ENCODE data around the gene ONECUT2.

Gene ONECUT2

GRCh38 chr18:57498682-57499256 is 63.6 kb downstream of the ONECUT2 start:
- H3K9me2 ChIP-seq (replicated peaks; ENCODE audit: low read depth, low read length): no peaks in the 10 kb centered on the region
- no peaks in the 10 kb centered on the region for H3K9me3 ChIP-seq (ENCODE audit: insufficient read depth, low read depth, low read length)
- no peak overlapping the region for H3K4me2 ChIP-seq (ENCODE audit: low read depth, low read length, poor library complexity, severe bottlenecking)
- H3K9ac ChIP-seq (ENCODE audit: low read depth, low read length, poor library complexity, severe bottlenecking): no peak overlapping the region
- no peak overlapping the region for H3K4me3 ChIP-seq (ENCODE audit: low read length, poor library complexity, severe bottlenecking)
- no peaks in the 10 kb centered on the region for H3K27me3 ChIP-seq (ENCODE audit: insufficient read depth, low read length, poor library complexity, severe bottlenecking)
- no peak overlapping the region for H2AFZ ChIP-seq (ENCODE audit: low read length)
- H3K79me2 ChIP-seq (ENCODE audit: insufficient read depth, low read length): no peaks in the 10 kb centered on the region
- H3K4me1 ChIP-seq (ENCODE audit: insufficient read depth, low read length, poor library complexity, severe bottlenecking): no peaks in the 10 kb centered on the region
- H3F3A ChIP-seq (ENCODE audit: low read depth): no peaks in the 10 kb centered on the region
- no peak for TF ChIP-seq EZH2phosphoT487 (IDR thresholded peaks at IDR 0.05; ENCODE audit: borderline replicate concordance)
- TF ChIP-seq CTCF (conservative IDR thresholded peaks at IDR 0.05; ENCODE audit: low read length): no peak
- H4K20me1 ChIP-seq (ENCODE audit: insufficient read depth, low read length, poor library complexity, severe bottlenecking): no peaks in the 10 kb centered on the region
- H3K36me3 ChIP-seq (ENCODE audit: insufficient read depth, low read length): no peaks in the 10 kb centered on the region

GRCh38 chr18:57502624-57503023 is 67.5 kb downstream of the ONECUT2 start:
- H3K36me3 ChIP-seq (ENCODE audit: insufficient read depth, low read length): no peaks in the 10 kb centered on the region
- no peaks in the 10 kb centered on the region for H3K9me3 ChIP-seq (ENCODE audit: insufficient read depth, low read depth, low read length)
- no peaks in the 10 kb centered on the region for H3K27me3 ChIP-seq (ENCODE audit: insufficient read depth, low read length, poor library complexity, severe bottlenecking)
- H3K9me2 ChIP-seq (replicated peaks; ENCODE audit: low read depth, low read length): no peaks in the 10 kb centered on the region
- no peak overlapping the region for H3K4me3 ChIP-seq (ENCODE audit: low read length, poor library complexity, severe bottlenecking)
- TF ChIP-seq EZH2phosphoT487 (IDR thresholded peaks at IDR 0.05; ENCODE audit: borderline replicate concordance) (no peak), CTCF (conservative IDR thresholded peaks at IDR 0.05; ENCODE audit: low read length) (no peak)
- H3F3A ChIP-seq (ENCODE audit: low read depth): no peaks in the 10 kb centered on the region
- no peak overlapping the region for H3K9ac ChIP-seq (ENCODE audit: low read depth, low read length, poor library complexity, severe bottlenecking)
- H3K4me1 ChIP-seq (ENCODE audit: insufficient read depth, low read length, poor library complexity, severe bottlenecking): no peaks in the 10 kb centered on the region
- no peaks in the 10 kb centered on the region for H4K20me1 ChIP-seq (ENCODE audit: insufficient read depth, low read length, poor library complexity, severe bottlenecking)
- no peak overlapping the region for H2AFZ ChIP-seq (ENCODE audit: low read length)
- H3K79me2 ChIP-seq (ENCODE audit: insufficient read depth, low read length): no peaks in the 10 kb centered on the region
- no peak overlapping the region for H3K4me2 ChIP-seq (ENCODE audit: low read depth, low read length, poor library complexity, severe bottlenecking)

GRCh38 chr18:57505231-57505630 is 70.1 kb downstream of the ONECUT2 start:
- Histone ChIP-seq H2AFZ (ENCODE audit: low read length) (no peak overlapping the region), H4K20me1 (ENCODE audit: insufficient read depth, low read length, poor library complexity, severe bottlenecking) (no peaks in the 10 kb centered on the region), H3K4me2 (ENCODE audit: low read depth, low read length, poor library complexity, severe bottlenecking) (no peak overlapping the region), H3K36me3 (ENCODE audit: insufficient read depth, low read length) (no peaks in the 10 kb centered on the region), H3K9me3 (ENCODE audit: insufficient read depth, low read depth, low read length) (no peaks in the 10 kb centered on the region), H3K79me2 (ENCODE audit: insufficient read depth, low read length) (no peaks in the 10 kb centered on the region), H3K9ac (ENCODE audit: low read depth, low read length, poor library complexity, severe bottlenecking) (no peak overlapping the region), H3K4me1 (ENCODE audit: insufficient read depth, low read length, poor library complexity, severe bottlenecking) (no peaks in the 10 kb centered on the region), H3K27me3 (ENCODE audit: insufficient read depth, low read length, poor library complexity, severe bottlenecking) (no peaks in the 10 kb centered on the region), H3K9me2 (replicated peaks; ENCODE audit: low read depth, low read length) (no peaks in the 10 kb centered on the region), H3K4me3 (ENCODE audit: low read length, poor library complexity, severe bottlenecking) (no peak overlapping the region), H3F3A (ENCODE audit: low read depth) (no peaks in the 10 kb centered on the region)
- no peak for TF ChIP-seq EZH2phosphoT487 (IDR thresholded peaks at IDR 0.05; ENCODE audit: borderline replicate concordance)
- no peak for TF ChIP-seq CTCF (conservative IDR thresholded peaks at IDR 0.05; ENCODE audit: low read length)
